HepG2 (cell line): ENCODE measurements around the gene SPINK9.

Experiments used
- ASH2L ChIP-seq: fragments of 300-600, 200-600 bp; sonication (generic); IDR thresholded peaks from 2 replicates; pipeline ENCODE4 v1.7.0; 2017; ENCODE audit warnings: low read depth, mild to moderate bottlenecking, moderate library complexity, mixed read lengths, low read length; ENCODE audit not compliant: insufficient read length
- CEBPB ChIP-seq: IDR thresholded peaks from 2 replicates; pipeline ENCODE4 v1.6.1; 2011; ENCODE audit warnings: low read depth, low read length, improper control_type of control experiment, borderline replicate concordance
- E2F5 ChIP-seq: sonication (generic); formaldehyde crosslinking; conservative IDR thresholded peaks from 2 replicates; pipeline ENCODE4 v1.4.0; 2020; ENCODE audit warnings: missing genetic modification reagents
- MYC ChIP-seq: sonication (generic); formaldehyde crosslinking; IDR thresholded peaks from 2 replicates; pipeline ENCODE4 v1.9.0; 2021; ENCODE audit warnings: missing genetic modification reagents, borderline replicate concordance
- NR2F2 ChIP-seq: IDR thresholded peaks from 2 replicates; pipeline ENCODE4 v1.6.1; 2012; ENCODE audit warnings: low read depth, inconsistent platforms, borderline replicate concordance
- POLR2AphosphoS5 ChIP-seq: IDR thresholded peaks from 2 replicates; pipeline ENCODE4 v1.6.1; 2012; ENCODE audit warnings: low read depth, low read length
- RAD21 ChIP-seq: fragments of 450-650 bp; formaldehyde crosslinking; IDR thresholded peaks from 2 replicates; pipeline ENCODE4 v1.5.0; 2020; ENCODE audit warnings: mild to moderate bottlenecking
- REST ChIP-seq, 2 experiments: IDR thresholded peaks; 2 replicates each; pipeline ENCODE4 v1.6.1; 2011 to 2012; ENCODE audit warnings: low read length in 2 of 2, borderline replicate concordance in 1 of 2, low read depth in 1 of 2, mild to moderate bottlenecking in 1 of 2, moderate library complexity in 1 of 2
- ZNF567 ChIP-seq: sonication (generic); formaldehyde crosslinking; IDR thresholded peaks from 2 replicates; pipeline ENCODE4 v1.8.1; 2023; ENCODE audit warnings: mild to moderate bottlenecking, missing genetic modification reagents, borderline replicate concordance
- TF ChIP-seq, protein P1 (sequence below): sonication (generic); formaldehyde crosslinking; IDR thresholded peaks from 2 replicates; pipeline ENCODE4 v1.5.0; 2020; ENCODE audit warnings: mild to moderate bottlenecking, missing genetic modification reagents, moderate library complexity

DNA sequence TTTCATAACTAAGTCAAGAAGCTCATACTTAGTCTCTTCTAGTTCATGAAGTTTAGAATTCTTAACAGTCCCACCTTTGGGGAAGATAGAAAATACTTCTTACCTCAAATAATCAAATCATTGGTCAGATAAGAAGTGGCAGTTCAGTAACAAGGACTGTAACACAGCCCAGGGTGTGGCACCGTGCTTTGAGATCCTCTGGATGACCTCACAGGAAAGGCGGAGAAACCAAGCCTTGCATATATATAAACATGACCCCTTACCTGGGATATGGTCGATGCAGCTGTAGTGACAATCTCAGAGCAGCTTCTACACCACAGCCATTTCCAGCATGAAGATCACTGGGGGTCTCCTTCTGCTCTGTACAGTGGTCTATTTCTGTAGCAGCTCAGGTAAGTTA lies 23.2 kb upstream of the SPINK9 start, which contains the start of gene SPINK7:
- no peak for TF ChIP-seq ZNF567 (CRISPR knock-in tag)
- TF ChIP-seq, protein P1, sequence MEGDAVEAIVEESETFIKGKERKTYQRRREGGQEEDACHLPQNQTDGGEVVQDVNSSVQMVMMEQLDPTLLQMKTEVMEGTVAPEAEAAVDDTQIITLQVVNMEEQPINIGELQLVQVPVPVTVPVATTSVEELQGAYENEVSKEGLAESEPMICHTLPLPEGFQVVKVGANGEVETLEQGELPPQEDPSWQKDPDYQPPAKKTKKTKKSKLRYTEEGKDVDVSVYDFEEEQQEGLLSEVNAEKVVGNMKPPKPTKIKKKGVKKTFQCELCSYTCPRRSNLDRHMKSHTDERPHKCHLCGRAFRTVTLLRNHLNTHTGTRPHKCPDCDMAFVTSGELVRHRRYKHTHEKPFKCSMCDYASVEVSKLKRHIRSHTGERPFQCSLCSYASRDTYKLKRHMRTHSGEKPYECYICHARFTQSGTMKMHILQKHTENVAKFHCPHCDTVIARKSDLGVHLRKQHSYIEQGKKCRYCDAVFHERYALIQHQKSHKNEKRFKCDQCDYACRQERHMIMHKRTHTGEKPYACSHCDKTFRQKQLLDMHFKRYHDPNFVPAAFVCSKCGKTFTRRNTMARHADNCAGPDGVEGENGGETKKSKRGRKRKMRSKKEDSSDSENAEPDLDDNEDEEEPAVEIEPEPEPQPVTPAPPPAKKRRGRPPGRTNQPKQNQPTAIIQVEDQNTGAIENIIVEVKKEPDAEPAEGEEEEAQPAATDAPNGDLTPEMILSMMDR (CRISPR knock-in tag), result no peak
- TF ChIP-seq ASH2L, result no peak
- no peak for TF ChIP-seq POLR2AphosphoS5
- no peak for TF ChIP-seq MYC (CRISPR knock-in tag)
- no peak for TF ChIP-seq E2F5 (CRISPR knock-in tag)
- no peak for TF ChIP-seq NR2F2
- no peak for TF ChIP-seq RAD21 (CRISPR knock-in tag)
- no peak for TF ChIP-seq CEBPB
- TF ChIP-seq REST (IDR thresholded peaks at IDR 0.05; ENCODE audit: borderline replicate concordance in 1 of 2, low read depth in 1 of 2, low read length in 2 of 2), result no peak
